HG02678 (cell line): ENCODE results near the gene SSTR5.
"Not testable (repeated sequence)": the region's sequence is repeated elsewhere in the genome, so short reads cannot be mapped to it uniquely, and the experiment has no call there.

Experiments used
- ATAC-seq: cut with Tn5 transposase; IDR thresholded peaks from one replicate; pipeline ENCODE4 v1.9.1; 2021; ENCODE audit warnings: mild to moderate bottlenecking, moderate library complexity; ENCODE audit not compliant: unreplicated experiment

The SSTR5 gene

GRCh38 chr16:1073262-1073558 lies 663 bp downstream of the SSTR5 start:
- no peak for ATAC-seq

DNA sequence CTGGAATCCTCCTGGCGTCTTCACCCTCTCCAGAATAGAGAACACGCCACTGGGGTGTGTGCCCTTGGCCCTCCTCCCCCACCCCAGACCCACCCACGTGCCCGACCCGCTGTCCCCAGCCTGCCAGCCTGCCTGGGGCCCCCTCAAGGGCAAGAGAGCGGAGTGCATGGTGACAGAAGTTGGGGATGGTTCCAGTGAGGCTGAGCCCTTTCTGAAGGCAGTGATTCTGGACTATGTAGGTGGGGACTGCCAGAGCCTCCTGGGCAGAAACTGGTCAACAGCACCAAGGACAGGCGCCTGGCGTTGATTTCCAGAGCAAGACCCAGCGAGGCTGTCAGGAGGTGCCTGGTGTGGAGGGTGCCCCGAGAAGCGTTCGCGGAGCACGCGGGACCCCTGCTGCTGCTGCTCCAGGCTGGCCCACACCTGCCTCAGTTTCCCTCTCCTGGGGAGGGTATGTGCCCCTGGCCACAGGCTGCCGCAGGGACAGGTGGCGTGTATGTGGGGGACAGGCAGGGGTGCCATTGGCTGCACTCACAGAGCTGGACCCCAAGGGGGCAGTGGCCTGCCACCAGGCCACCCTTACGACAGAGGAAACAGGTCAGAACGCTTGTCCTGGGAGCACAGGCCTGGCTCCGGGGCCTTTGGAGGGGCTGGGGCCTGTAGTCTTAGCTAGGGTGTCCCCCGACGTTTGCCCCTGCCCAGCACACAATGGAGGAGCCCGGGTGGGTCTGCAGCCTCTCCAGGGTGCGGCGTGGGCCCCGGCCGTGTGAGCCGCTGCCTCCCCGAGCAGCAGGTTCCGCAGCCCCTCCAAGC lies 1.2 kb downstream of the SSTR5 start:
- ATAC-seq: no peak

GRCh38 chr16:1074379-1074649 lies 1.8 kb downstream of the SSTR5 start:
- no peak for ATAC-seq

- ATAC-seq: no peak
Observed at GRCh38 chr16:1075546-1075945, 3.0 kb downstream of the SSTR5 start.

- ATAC-seq: no peak
Observed at GRCh38 chr16:1076801-1077576, 4.4 kb downstream of the SSTR5 start.

DNA sequence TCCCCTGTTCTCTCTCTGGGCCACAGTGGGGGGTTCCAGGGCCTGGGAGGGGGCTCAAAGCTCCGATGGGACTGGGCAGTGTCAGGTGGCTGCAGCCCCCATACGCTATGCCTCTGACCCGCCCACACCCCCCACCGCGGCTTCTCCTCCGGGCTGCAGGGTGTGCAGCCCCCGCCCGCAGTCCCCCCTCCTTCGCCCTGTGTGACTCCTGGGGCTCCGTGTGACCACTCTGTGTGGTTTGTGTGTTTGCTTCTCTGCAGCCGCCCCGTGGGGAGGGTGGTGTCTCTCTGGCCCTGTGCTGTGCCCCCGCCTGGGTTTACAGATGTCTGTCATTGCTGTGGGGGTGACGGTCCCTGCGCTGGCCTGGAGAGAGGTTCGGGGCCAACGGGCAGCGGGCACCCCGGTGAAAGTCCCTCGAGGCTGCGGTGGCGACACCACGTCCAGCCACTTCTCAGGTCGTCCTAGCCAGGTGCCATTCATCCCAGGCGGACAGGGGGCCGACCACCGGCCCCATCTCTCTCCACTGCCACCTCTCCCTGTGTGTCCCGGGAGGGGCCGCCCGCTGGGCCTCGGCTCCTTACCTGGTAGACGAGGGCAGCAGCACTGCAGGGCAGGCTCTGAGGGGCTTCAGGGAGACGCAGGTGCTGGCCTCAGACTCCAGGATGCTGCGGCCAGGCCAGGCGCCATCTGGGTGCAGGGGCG lies 5.5 kb downstream of the SSTR5 start:
- ATAC-seq: no peak

GRCh38 chr16:1078579-1079021 lies 6.1 kb downstream of the SSTR5 start:
- no peak for ATAC-seq

DNA sequence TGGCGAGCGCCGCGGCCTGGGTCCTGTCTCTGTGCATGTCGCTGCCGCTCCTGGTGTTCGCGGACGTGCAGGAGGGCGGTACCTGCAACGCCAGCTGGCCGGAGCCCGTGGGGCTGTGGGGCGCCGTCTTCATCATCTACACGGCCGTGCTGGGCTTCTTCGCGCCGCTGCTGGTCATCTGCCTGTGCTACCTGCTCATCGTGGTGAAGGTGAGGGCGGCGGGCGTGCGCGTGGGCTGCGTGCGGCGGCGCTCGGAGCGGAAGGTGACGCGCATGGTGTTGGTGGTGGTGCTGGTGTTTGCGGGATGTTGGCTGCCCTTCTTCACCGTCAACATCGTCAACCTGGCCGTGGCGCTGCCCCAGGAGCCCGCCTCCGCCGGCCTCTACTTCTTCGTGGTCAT lies 6.8 kb downstream of the SSTR5 start:
- no peak for ATAC-seq

DNA sequence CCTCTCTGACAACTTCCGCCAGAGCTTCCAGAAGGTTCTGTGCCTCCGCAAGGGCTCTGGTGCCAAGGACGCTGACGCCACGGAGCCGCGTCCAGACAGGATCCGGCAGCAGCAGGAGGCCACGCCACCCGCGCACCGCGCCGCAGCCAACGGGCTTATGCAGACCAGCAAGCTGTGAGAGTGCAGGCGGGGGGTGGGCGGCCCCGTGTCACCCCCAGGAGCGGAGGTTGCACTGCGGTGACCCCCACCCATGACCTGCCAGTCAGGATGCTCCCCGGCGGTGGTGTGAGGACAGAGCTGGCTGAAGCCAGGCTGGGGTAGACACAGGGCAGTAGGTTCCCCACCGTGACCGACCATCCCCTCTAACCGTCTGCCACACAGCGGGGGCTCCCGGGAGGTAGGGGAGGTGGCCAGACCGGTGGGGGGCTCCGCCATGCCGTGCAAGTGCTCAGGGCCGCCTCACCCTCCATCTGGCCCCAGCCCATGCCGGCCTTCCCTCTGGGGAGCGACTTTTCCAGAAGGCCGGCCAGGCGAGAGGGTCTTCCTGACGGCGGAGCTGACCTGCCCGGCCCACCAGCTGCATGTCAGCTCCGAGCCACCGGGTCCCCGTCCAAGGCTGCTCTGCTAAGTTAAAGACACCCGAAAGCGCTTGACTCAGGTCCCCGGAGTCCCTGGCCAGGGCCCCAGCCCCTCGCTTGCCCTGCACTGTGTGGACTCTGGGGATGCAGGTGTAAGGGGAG lies 7.4 kb downstream of the SSTR5 start:
- no peak for ATAC-seq

GRCh38 chr16:1080801-1081733 lies 8.5 kb downstream of the SSTR5 start:
- ATAC-seq: no peak

DNA sequence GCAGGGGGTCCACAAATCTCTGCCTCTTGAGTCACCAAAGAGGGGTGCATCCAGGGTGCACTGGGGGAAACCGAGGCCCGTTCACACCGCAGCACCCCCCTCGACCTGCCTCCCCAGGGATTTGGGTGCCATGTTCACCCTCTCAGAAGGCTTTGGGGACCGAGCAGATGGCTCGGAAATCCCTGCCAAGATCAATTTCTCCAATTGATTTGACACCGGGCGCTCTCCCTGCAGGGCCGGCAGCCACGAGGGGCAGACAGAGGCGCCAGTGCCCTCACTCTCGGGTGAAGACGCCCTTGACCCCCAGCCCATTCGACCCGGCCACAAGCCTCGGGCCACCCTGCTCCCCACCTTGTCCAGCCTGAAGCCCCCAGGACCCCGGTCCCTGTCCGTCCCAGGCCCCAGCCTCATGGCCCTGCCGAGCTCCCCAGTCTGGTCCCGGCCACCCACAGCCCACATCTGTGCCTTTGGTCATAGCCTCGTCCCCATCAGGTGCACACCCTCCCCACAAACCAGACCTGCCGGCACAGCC lies 9.3 kb downstream of the SSTR5 start:
- no peak for ATAC-seq

- no peak for ATAC-seq
Observed at GRCh38 chr16:1082266-1082951, 9.9 kb downstream of the SSTR5 start.

DNA sequence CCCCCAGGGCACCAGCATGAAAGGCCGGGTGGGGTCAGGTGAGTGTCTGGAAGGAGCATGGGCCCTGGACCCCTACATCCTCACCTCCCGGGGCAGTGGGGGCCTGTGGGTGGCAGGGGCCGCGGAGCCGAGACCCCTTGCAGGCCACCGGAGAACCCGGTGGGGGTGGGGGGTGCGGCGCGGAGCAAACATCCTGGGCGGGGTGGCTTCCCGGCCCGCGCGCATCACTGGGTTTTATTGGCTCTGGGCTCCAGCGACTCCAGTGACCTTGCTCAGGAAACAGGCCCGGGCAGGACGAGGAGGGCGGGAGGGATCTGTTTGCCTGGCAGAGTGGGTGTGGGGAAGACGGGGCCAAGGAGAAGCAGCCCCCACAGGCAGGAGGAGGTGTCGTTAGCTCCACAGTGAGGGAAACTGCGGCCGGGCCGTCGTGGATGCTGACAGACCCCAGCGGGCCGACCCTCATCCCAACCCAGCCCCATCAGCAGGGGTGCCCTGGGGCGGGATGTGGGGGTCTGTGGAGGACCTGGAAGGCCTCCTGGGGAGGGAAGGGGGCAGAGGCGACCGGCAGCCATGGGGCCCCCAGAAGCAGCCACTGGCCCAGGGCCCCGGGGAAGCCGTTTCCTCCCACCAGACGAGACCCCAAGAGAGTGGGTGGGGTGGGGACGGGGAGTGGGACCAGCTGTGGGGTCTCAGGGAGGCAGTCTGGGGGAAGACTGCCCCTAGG lies 10.6 kb downstream of the SSTR5 start:
- no peak for ATAC-seq

- ATAC-seq: no peak
Observed at GRCh38 chr16:1084971-1085370, 12.4 kb downstream of the SSTR5 start.

GRCh38 chr16:1086443-1086842 lies 13.9 kb downstream of the SSTR5 start:
- not testable (repeated sequence) for ATAC-seq

DNA sequence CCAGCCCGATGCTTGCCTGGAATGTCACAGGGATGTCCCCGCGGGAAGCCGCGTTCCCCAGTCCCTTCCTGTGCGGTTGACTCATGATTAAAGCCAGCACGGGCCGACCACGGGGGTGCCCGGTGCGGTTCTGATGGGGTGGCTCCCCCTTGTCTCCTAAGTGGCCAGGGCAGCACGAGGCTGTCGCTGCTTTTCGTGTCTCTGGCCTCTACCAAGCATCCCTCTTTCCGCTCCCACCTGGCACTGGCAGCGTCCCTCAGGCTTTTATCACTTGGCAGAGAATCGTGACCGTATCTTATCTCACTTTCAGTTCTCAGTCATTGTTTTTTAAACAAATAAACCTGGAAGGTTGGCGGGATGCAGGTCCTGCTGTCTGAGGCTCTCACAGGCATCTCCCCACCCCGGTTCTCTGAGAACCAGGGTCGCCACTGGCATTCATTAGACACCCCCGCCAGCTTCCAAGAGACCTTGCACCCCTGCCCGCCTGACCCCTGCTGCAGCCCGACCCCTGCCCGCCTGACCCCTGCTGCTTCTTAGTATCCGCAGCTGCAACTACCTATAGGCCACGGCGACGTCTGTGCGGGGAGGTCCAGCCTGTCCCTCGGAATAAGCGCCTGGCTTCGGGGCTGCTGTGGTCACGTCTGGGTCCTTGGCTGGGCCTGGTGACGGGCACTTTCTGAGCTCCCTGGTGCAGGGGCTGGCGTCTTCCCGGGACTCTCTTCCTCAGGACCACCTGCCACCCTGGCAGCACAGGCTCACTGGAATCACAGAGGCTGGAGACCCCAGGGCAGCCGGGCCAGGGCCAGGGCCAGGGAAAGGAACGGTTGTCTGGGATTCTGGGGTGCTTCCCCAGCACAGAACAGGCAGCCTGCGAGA lies 16.0 kb downstream of the SSTR5 start:
- ATAC-seq: no peak

DNA sequence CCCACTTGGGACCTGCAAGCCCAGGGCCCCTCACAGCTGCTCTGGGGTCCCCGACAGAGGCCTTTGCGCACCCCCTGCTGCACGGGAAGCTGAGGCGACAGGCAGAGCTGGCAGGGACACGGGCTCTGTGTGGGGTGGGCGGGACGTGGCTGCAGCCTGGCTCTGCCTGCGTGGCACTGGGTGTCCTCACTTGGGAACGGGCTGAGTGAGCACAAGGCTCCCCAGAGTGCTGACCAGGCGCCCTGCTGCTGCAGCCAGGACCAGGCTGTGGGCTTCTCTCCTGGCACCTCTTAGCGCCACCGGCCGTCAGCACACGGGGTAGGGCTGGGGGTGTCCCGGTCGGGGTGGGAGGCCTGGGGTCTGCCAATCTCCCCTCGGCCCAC lies 16.9 kb downstream of the SSTR5 start:
- no peak for ATAC-seq
